HUES48 (cell line): Measurements from ENCODE around the gene IL13.
"Not testable (repeated sequence)": the region's sequence is repeated elsewhere in the genome, so short reads cannot be mapped to it uniquely, and the experiment has no call there.

ENCODE experiments used
- H3K27ac ChIP-seq: one replicate; pipeline ENCODE4 v1.7.0; 2013; ENCODE audit warnings: low read depth, low read length, inconsistent platforms
- H3K27me3 ChIP-seq: 2 replicates; pipeline ENCODE4 v1.6.1; 2013; ENCODE audit warnings: mild to moderate bottlenecking, low read length; ENCODE audit not compliant: control insufficient read depth, insufficient read depth
- H3K36me3 ChIP-seq: 2 replicates; pipeline ENCODE4 v1.6.1; 2013; ENCODE audit warnings: low read length; ENCODE audit not compliant: control insufficient read depth, insufficient read depth
- H3K4me1 ChIP-seq: 2 replicates; pipeline ENCODE4 v1.6.1; 2013; ENCODE audit warnings: mild to moderate bottlenecking, low read length; ENCODE audit not compliant: control insufficient read depth, insufficient read depth
- H3K4me3 ChIP-seq: 2 replicates; pipeline ENCODE4 v1.5.1; 2013; ENCODE audit warnings: mild to moderate bottlenecking, low read depth, low read length
- H3K9ac ChIP-seq: 2 replicates; pipeline ENCODE4 v1.6.1; 2013; ENCODE audit warnings: mild to moderate bottlenecking, low read depth, low read length, moderate library complexity
- H3K9me3 ChIP-seq: 2 replicates; pipeline ENCODE4 v1.6.1; 2013; ENCODE audit warnings: low read length; ENCODE audit not compliant: control insufficient read depth, insufficient read depth

Gene IL13

GRCh38 chr5:132657676-132658380 is at the start of gene IL13:
TSS of gene IL13 (plus strand) at chr5:132658173. CDS start at chr5:132658187, 14 bp downstream.
- Histone ChIP-seq H3K4me3 (no peak within 1 kb of the TSS), H3K27me3 (peaks cover 39% of the 10 kb centered on the region), H3K27ac (no peak within 1 kb of the TSS), H3K9me3 (no peaks in the 10 kb centered on the region), H3K36me3 (no peaks in the 10 kb centered on the region), H3K4me1 (peaks cover 7% of the 10 kb centered on the region; the same call in 1 of the 2 replicates), H3K9ac (no peak within 1 kb of the TSS)

DNA sequence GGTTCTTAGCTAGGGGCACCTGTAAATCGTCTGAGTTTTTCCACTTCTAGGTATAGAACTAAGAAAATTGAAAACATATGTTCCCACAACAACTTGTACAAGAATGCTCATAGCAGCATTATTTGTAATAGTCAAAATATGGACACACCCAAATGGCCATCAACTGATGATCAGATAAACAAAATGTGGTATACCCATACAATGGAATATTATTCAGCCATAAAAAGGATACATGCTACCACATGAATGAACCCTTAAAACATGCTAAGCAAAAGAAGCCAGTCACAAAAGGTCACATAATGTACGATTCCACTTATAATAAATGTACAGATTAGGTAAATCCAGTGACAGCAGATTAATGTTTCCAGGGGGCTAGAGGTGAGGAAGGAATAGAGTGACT is 46.0 kb upstream of the IL13 start:
- H3K4me1 ChIP-seq: no peaks in the 10 kb centered on the region
- H3K9me3 ChIP-seq: no peaks in the 10 kb centered on the region
- H3K27me3 ChIP-seq: no peaks in the 10 kb centered on the region
- H3K4me3 ChIP-seq: no peak overlapping the region
- no peak overlapping the region for H3K9ac ChIP-seq
- H3K36me3 ChIP-seq: peaks cover 76% of the 10 kb centered on the region
- H3K27ac ChIP-seq: no peak overlapping the region

DNA sequence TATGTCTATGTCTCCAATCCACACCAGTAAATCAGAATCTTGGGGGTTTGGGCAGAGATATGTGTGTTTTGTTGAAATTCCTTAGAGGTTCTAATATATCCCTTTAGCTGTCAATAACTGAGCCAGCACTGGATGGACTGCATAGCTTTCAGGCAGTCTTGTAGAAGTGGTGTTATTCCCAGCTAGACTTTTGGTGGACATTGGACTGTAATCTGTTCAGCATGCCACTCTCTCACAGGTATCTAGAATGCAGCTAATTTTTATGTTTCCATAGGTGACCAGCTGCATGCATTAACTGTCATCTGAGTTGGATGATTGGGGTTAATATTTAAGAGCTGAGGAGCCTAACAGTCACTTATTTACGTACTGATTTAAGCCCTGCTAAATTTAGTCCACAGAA is 45.1 kb upstream of the IL13 start:
- no peak overlapping the region for H3K4me3 ChIP-seq
- no peak overlapping the region for H3K27ac ChIP-seq
- H3K36me3 ChIP-seq: peaks cover 76% of the 10 kb centered on the region
- H3K9me3 ChIP-seq: no peaks in the 10 kb centered on the region
- H3K9ac ChIP-seq: no peak overlapping the region
- H3K4me1 ChIP-seq: no peaks in the 10 kb centered on the region
- no peaks in the 10 kb centered on the region for H3K27me3 ChIP-seq

DNA sequence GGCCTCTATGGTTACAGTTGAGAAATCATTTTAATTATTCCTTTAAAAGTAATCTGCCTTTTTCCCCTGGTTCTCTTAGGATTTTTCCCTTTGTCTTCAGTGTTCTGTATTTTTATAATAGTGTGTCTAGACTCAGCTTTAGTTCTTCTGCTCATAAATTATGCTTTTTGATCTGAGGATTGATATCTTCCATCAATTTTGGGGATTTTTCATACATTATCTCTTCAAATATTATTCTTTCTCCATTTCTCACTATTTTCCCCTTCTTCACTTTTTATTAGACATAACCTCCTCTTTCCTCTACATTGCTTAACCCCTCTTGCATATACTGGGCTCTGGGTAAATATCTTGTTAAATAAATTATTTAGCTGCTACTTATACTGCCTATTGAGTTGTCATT is 36.3 kb upstream of the IL13 start:
- Histone ChIP-seq H3K4me1 (no peaks in the 10 kb centered on the region), H3K27me3 (no peaks in the 10 kb centered on the region)

GRCh38 chr5:132622608-132623007 is 35.4 kb upstream of the IL13 start:
- Histone ChIP-seq H3K36me3 (peaks cover 31% of the 10 kb centered on the region), H3K4me3 (no peak overlapping the region), H3K9ac (no peak overlapping the region), H3K27me3 (no peaks in the 10 kb centered on the region), H3K9me3 (no peaks in the 10 kb centered on the region), H3K27ac (no peak overlapping the region), H3K4me1 (no peaks in the 10 kb centered on the region)

More for the DNA sequence above, 36.3 kb upstream of the IL13 start:
- no peak overlapping the region for H3K27ac ChIP-seq
- H3K36me3 ChIP-seq: peaks cover 40% of the 10 kb centered on the region
- H3K9ac ChIP-seq: no peak overlapping the region
- no peak overlapping the region for H3K4me3 ChIP-seq
- H3K9me3 ChIP-seq: no peaks in the 10 kb centered on the region

- no peak overlapping the region for H3K9ac ChIP-seq
- H3K36me3 ChIP-seq: peaks cover 27% of the 10 kb centered on the region
- no peak overlapping the region for H3K4me3 ChIP-seq
- no peaks in the 10 kb centered on the region for H3K27me3 ChIP-seq
- H3K27ac ChIP-seq: no peak overlapping the region
- H3K9me3 ChIP-seq: no peaks in the 10 kb centered on the region
- no peaks in the 10 kb centered on the region for H3K4me1 ChIP-seq
These were observed 30.5 kb upstream of the IL13 start for GRCh38 chr5:132627470-132627869.

GRCh38 chr5:132628814-132629213 is 29.2 kb upstream of the IL13 start:
- no peaks in the 10 kb centered on the region for H3K4me1 ChIP-seq
- H3K4me3 ChIP-seq: no peak overlapping the region
- H3K36me3 ChIP-seq: peaks cover 18% of the 10 kb centered on the region
- H3K27me3 ChIP-seq: no peaks in the 10 kb centered on the region
- H3K9ac ChIP-seq: no peak overlapping the region
- H3K27ac ChIP-seq: no peak overlapping the region
- no peaks in the 10 kb centered on the region for H3K9me3 ChIP-seq

DNA sequence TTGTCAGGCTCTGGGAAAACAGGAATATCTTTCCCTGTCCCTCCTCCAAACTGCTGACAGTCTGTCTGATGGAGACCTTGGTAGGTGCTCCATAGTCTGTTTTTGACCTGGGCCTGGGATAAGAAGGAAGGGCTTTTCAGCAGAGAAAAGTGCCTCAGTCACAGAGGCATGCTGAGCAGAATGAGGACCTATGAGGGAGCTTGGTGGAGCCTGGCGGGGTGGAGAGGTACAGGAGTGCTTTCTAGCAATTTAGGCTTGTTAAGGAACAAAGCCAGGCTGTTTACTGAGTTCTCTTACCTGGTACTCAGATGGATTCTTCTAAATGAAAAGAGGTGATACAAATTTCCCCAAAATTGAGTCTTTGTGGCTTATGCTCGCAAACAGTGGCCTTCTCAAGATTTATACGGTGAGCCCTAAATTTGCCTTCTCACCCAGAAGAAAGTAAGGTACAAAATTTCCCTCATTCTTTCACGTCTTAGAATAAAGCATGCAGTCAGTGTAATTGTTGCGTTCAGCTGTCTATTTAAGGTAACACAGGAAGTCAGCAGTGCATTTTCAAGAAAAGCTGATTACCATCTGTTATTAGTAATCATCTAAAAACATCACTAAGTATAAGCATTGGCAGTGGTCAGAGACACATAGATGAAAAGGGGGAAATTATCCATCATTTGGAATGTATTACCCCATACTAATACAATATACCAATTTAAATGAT is 28.6 kb upstream of the IL13 start:
- no peaks in the 10 kb centered on the region for H3K27me3 ChIP-seq

GRCh38 chr5:132633587-132633986 is 24.4 kb upstream of the IL13 start:
- not testable (repeated sequence) for H3K4me1 ChIP-seq, H3K27me3 ChIP-seq, H3K27ac ChIP-seq, H3K4me3 ChIP-seq, H3K9ac ChIP-seq, H3K9me3 ChIP-seq
- peaks cover 41% of the 10 kb centered on the region for H3K36me3 ChIP-seq

More for the DNA sequence above, 28.6 kb upstream of the IL13 start:
- no peaks in the 10 kb centered on the region for H3K4me1 ChIP-seq
- no peak overlapping the region for H3K27ac ChIP-seq
- no peak overlapping the region for H3K9ac ChIP-seq
- H3K36me3 ChIP-seq: peaks cover 18% of the 10 kb centered on the region
- H3K9me3 ChIP-seq: no peaks in the 10 kb centered on the region
- H3K4me3 ChIP-seq: no peak overlapping the region

DNA sequence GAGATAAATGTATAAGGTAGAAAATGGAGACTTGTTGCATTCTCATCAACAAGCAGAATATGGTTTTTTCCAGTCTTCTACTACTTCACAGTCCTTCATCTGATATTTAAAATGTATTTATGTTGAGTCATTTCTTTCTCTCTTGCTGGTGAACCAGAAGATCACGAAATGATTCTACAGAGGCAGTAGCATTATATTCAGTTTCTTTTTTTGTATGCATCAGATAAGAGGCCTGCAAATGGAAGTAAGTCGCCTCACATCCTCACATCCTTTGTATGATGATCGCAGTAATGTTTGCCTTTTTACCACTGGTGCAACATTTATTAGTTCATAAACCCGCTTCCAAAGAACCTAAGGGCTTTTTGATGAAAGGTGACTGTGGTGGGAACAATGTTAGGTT is 22.1 kb upstream of the IL13 start:
- no peak overlapping the region for H3K27ac ChIP-seq
- H3K4me3 ChIP-seq: no peak overlapping the region
- no peaks in the 10 kb centered on the region for H3K9me3 ChIP-seq
- no peaks in the 10 kb centered on the region for H3K27me3 ChIP-seq
- peaks cover 47% of the 10 kb centered on the region for H3K36me3 ChIP-seq
- no peak overlapping the region for H3K9ac ChIP-seq
- H3K4me1 ChIP-seq: no peaks in the 10 kb centered on the region

GRCh38 chr5:132637241-132637640 is 20.7 kb upstream of the IL13 start:
- H3K9me3 ChIP-seq: no peaks in the 10 kb centered on the region
- H3K36me3 ChIP-seq: peaks cover 57% of the 10 kb centered on the region
- H3K27ac ChIP-seq: no peak overlapping the region
- H3K27me3 ChIP-seq: no peaks in the 10 kb centered on the region
- H3K4me3 ChIP-seq: no peak overlapping the region
- H3K9ac ChIP-seq: no peak overlapping the region
- H3K4me1 ChIP-seq: no peaks in the 10 kb centered on the region
